Measurements from ENCODE around the gene DMAC2L. TPM values are rescaled to one million over a fixed set of nuclear protein-coding genes. Genes with fewer than 3 reads are reported as not detected.
"Not testable (repeated sequence)": the region's sequence is repeated elsewhere in the genome, so short reads cannot be mapped to it uniquely, and the experiment has no call there.

DMAC2L gene
- total RNA-seq, 1 experiment from 2014 or later, result 10.4 TPM

GRCh38 chr14:50311337-50311971, 670 bp upstream of the DMAC2L start:
- Histone ChIP-seq H3K9me3 (replicated peaks) (no peaks in the 10 kb centered on the region), H3K27me3 (replicated peaks) (no peaks in the 10 kb centered on the region), H3K4me1 (replicated peaks) (peaks cover 11% of the 10 kb centered on the region), H3K27ac (no peak overlapping the region; the same call in 1 of the 2 replicates), H3K36me3 (peaks cover 7% of the 10 kb centered on the region), H3K4me3 (peak overlapping the region; percentile 73)
- DNase-seq (ENCODE audit: low read depth in 1 of 2, low spot score in 2 of 2), result no peak

- peak overlapping the region; percentile 96 for H3K27ac ChIP-seq
- no peak for DNase-seq (ENCODE audit: low read depth in 1 of 2, low spot score in 2 of 2)
Measured at GRCh38 chr14:50312734-50313054, 570 bp downstream of the DMAC2L start.

GRCh38 chr14:50314098-50314497, 2.0 kb downstream of the DMAC2L start:
- H3K9me3 ChIP-seq (replicated peaks); H3K36me3 ChIP-seq; H3K4me3 ChIP-seq; H3K27ac ChIP-seq; DNase-seq (ENCODE audit: low read depth in 1 of 2, low spot score in 2 of 2); H3K27me3 ChIP-seq (replicated peaks): not testable (repeated sequence)
- peaks cover 16% of the 10 kb centered on the region for H3K4me1 ChIP-seq (replicated peaks)

More at GRCh38 chr14:50312734-50313054, 570 bp downstream of the DMAC2L start:
- peaks cover 7% of the 10 kb centered on the region for H3K36me3 ChIP-seq
- no peaks in the 10 kb centered on the region for H3K27me3 ChIP-seq (replicated peaks)
- no peaks in the 10 kb centered on the region for H3K9me3 ChIP-seq (replicated peaks)
- peak overlapping the region; percentile 73 for H3K4me3 ChIP-seq
- peaks cover 11% of the 10 kb centered on the region for H3K4me1 ChIP-seq (replicated peaks)

GRCh38 chr14:50318031-50318626, 6.0 kb downstream of the DMAC2L start:
- Histone ChIP-seq H3K4me3 (no peak overlapping the region), H3K27ac (no peak overlapping the region), H3K27me3 (replicated peaks) (no peaks in the 10 kb centered on the region), H3K36me3 (peaks cover 7% of the 10 kb centered on the region), H3K4me1 (replicated peaks) (peaks cover 28% of the 10 kb centered on the region), H3K9me3 (replicated peaks) (no peaks in the 10 kb centered on the region)
- DNase-seq (ENCODE audit: low read depth in 1 of 2, low spot score in 2 of 2), result no peak

GRCh38 chr14:50319293-50319692, 7.2 kb downstream of the DMAC2L start:
- Histone ChIP-seq H3K36me3 (peaks cover 7% of the 10 kb centered on the region), H3K4me3 (no peak overlapping the region), H3K9me3 (replicated peaks) (no peaks in the 10 kb centered on the region), H3K4me1 (replicated peaks) (peaks cover 26% of the 10 kb centered on the region), H3K27ac (no peak overlapping the region), H3K27me3 (replicated peaks) (no peaks in the 10 kb centered on the region)
- DNase-seq (ENCODE audit: low read depth in 1 of 2, low spot score in 2 of 2), result no peak

- no peak for DNase-seq (ENCODE audit: low read depth in 1 of 2, low spot score in 2 of 2)
- Histone ChIP-seq H3K9me3 (replicated peaks) (no peaks in the 10 kb centered on the region), H3K4me1 (replicated peaks) (peaks cover 26% of the 10 kb centered on the region), H3K36me3 (peaks cover 7% of the 10 kb centered on the region), H3K27me3 (replicated peaks) (no peaks in the 10 kb centered on the region), H3K27ac (no peak overlapping the region), H3K4me3 (no peak overlapping the region)
Measured at GRCh38 chr14:50319721-50320120, 7.6 kb downstream of the DMAC2L start.

GRCh38 chr14:50320283-50320682, 8.2 kb downstream of the DMAC2L start:
- Histone ChIP-seq H3K4me1 (replicated peaks) (peaks cover 26% of the 10 kb centered on the region), H3K9me3 (replicated peaks) (no peaks in the 10 kb centered on the region), H3K4me3 (no peak overlapping the region), H3K36me3 (peaks cover 7% of the 10 kb centered on the region), H3K27me3 (replicated peaks) (no peaks in the 10 kb centered on the region), H3K27ac (peak overlapping the region; percentile 77)
- DNase-seq (ENCODE audit: low read depth in 1 of 2, low spot score in 2 of 2), result peak in 1 of 2 experiments; percentile 17

GRCh38 chr14:50321009-50321660, 9.0 kb downstream of the DMAC2L start:
- Histone ChIP-seq H3K36me3 (peaks cover 7% of the 10 kb centered on the region), H3K27me3 (replicated peaks) (no peaks in the 10 kb centered on the region), H3K4me3 (peak overlapping the region; percentile 17), H3K9me3 (replicated peaks) (no peaks in the 10 kb centered on the region), H3K4me1 (replicated peaks) (peaks cover 26% of the 10 kb centered on the region), H3K27ac (peak overlapping the region; percentile 77)
- DNase-seq (ENCODE audit: low read depth in 1 of 2, low spot score in 2 of 2), result peak; percentile 77 to 86

- Histone ChIP-seq H3K27me3 (replicated peaks) (no peaks in the 10 kb centered on the region), H3K27ac (no peak overlapping the region)
Measured at GRCh38 chr14:50331596-50331995, 19.5 kb downstream of the DMAC2L start.

GRCh38 chr14:50333014-50333509, 20.9 kb downstream of the DMAC2L start:
- H3K4me3 ChIP-seq, result no peak overlapping the region
- peaks cover 23% of the 10 kb centered on the region for H3K4me1 ChIP-seq (replicated peaks)
- no peaks in the 10 kb centered on the region; the same call in 1 of the 2 replicates for H3K9me3 ChIP-seq (replicated peaks)
- no peaks in the 10 kb centered on the region for H3K27me3 ChIP-seq (replicated peaks)
- no peak overlapping the region for H3K27ac ChIP-seq
- no peaks in the 10 kb centered on the region for H3K36me3 ChIP-seq
- no peak for DNase-seq (ENCODE audit: low read depth in 1 of 2, low spot score in 2 of 2)

More at GRCh38 chr14:50331596-50331995, 19.5 kb downstream of the DMAC2L start:
- peaks cover 3% of the 10 kb centered on the region; the same call in 1 of the 2 replicates for H3K36me3 ChIP-seq
- no peak overlapping the region for H3K4me3 ChIP-seq
- no peaks in the 10 kb centered on the region; the same call in 1 of the 2 replicates for H3K9me3 ChIP-seq (replicated peaks)
- peaks cover 23% of the 10 kb centered on the region for H3K4me1 ChIP-seq (replicated peaks)
- DNase-seq (ENCODE audit: low read depth in 1 of 2, low spot score in 2 of 2), result no peak

GRCh38 chr14:50334211-50334610, 22.1 kb downstream of the DMAC2L start:
- Histone ChIP-seq H3K36me3 (no peaks in the 10 kb centered on the region), H3K4me3 (no peak overlapping the region), H3K27ac (no peak overlapping the region), H3K27me3 (replicated peaks) (no peaks in the 10 kb centered on the region), H3K4me1 (replicated peaks) (peaks cover 23% of the 10 kb centered on the region), H3K9me3 (replicated peaks) (no peaks in the 10 kb centered on the region; the same call in 1 of the 2 replicates)
- DNase-seq (ENCODE audit: low read depth in 1 of 2, low spot score in 2 of 2), result no peak

GRCh38 chr14:50335389-50335788, 23.3 kb downstream of the DMAC2L start:
- Histone ChIP-seq H3K4me3 (no peak overlapping the region), H3K4me1 (replicated peaks) (peaks cover 23% of the 10 kb centered on the region), H3K9me3 (replicated peaks) (no peaks in the 10 kb centered on the region; the same call in 1 of the 2 replicates), H3K27me3 (replicated peaks) (no peaks in the 10 kb centered on the region), H3K36me3 (no peaks in the 10 kb centered on the region), H3K27ac (no peak overlapping the region)
- DNase-seq (ENCODE audit: low read depth in 1 of 2, low spot score in 2 of 2), result peak in 1 of 2 experiments; percentile 47

- Histone ChIP-seq H3K27ac (no peak overlapping the region), H3K27me3 (replicated peaks) (no peaks in the 10 kb centered on the region), H3K4me3 (no peak overlapping the region), H3K4me1 (replicated peaks) (peaks cover 23% of the 10 kb centered on the region), H3K9me3 (replicated peaks) (no peaks in the 10 kb centered on the region; the same call in 1 of the 2 replicates), H3K36me3 (no peaks in the 10 kb centered on the region)
- no peak for DNase-seq (ENCODE audit: low read depth in 1 of 2, low spot score in 2 of 2)
Measured at GRCh38 chr14:50335989-50336824, 24.1 kb downstream of the DMAC2L start.

Measured in SJSA1 (cell line).